ENCODE measurements around the gene CYP2A13. TPM values are rescaled to one million over a fixed set of nuclear protein-coding genes. Genes with fewer than 3 reads are reported as not detected.
A peak's percentile ranks its signal among the peaks of the same experiment; 100 is the strongest.
"Not testable (repeated sequence)": the region's sequence is repeated elsewhere in the genome, so short reads cannot be mapped to it uniquely, and the experiment has no call there.

The CYP2A13 gene, protein sequence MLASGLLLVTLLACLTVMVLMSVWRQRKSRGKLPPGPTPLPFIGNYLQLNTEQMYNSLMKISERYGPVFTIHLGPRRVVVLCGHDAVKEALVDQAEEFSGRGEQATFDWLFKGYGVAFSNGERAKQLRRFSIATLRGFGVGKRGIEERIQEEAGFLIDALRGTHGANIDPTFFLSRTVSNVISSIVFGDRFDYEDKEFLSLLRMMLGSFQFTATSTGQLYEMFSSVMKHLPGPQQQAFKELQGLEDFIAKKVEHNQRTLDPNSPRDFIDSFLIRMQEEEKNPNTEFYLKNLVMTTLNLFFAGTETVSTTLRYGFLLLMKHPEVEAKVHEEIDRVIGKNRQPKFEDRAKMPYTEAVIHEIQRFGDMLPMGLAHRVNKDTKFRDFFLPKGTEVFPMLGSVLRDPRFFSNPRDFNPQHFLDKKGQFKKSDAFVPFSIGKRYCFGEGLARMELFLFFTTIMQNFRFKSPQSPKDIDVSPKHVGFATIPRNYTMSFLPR
- not detected in 2 replicates for total RNA-seq

DNA sequence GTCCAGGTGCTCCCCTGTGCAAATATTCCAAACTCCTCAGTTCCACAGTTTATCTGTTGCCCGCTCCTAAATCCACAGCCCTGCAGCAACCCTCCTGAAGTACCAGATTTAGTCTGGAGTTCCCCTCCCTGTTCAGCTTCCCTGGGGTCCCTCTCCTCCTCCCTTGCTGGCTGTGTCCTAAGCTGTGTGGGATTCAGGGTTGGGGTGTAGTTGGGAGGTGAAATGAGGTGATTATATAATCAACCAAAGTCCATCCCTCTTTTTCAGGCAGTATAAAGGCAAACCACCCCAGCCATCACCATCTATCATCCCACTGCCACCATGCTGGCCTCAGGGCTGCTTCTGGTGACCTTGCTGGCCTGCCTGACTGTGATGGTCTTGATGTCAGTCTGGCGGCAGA lies at the start of gene CYP2A13:
TSS of gene CYP2A13 (plus strand) at position 301 of the 400 bp plus-strand sequence. CDS start at position 322, 21 bp downstream.
- no peak for DNase-seq (ENCODE audit: extremely low read depth, low read depth, low spot score)

DNA sequence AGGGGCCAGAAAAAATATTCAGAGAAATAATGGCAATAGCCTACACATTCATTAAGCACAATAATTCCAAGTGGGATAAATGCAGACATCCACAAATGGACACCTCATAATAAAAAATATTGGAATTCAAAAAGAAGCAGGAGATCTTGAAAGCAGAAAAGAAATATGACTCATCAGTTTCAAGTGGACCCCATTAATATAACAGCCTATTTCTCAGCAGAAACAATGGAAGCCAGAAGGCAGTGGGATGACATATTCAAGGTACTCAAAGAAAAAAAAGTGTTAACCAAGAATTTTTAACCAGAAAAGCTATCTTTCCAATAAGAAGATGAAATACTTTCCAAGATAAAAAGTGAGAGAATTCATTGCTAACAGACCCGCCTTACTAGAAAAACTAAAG lies 48.4 kb upstream of the CYP2A13 start:
- DNase-seq (ENCODE audit: extremely low read depth, low read depth, low spot score), result no peak

DNA sequence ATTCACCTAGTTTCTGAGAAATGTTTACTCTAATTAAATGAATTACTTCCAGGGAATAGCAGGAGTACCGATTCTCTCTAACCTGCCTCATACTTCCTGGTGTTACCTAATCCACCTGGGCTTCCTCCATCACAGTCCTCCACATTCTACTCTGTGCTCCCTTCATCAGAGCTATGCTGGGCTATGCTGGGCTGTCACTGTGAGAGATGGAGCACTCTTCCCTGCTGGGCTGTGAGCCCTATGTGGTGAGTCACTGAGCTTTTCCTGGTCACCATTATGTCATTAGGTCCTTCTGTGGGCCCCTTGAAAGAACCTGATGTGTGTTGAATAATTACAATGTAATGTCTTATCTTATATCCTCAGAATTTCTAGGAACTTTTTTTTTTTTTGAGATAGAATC lies 43.2 kb upstream of the CYP2A13 start:
- not testable (repeated sequence) for DNase-seq (ENCODE audit: extremely low read depth, low read depth, low spot score)

DNA sequence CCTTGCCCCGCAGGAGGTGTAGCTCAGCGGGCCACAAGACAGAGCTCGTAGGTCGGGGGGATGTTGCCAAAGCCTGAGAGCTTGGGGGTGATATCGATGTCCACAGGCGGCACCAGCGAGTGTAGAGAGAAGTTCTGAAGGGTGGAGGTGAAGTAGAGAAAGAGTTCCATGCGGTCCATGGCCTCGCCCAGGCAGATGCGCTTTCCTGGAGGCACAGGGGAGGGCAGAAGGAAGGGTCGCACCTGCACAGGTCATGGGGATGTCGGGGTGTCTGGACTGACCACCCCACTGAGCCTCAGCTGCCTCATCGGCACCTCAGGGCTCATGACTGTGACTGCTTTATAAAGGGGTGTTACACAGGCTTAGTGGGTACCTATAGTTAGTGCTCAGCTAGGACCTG lies 37.8 kb upstream of the CYP2A13 start:
- DNase-seq (ENCODE audit: extremely low read depth, low read depth, low spot score), result no peak

DNA sequence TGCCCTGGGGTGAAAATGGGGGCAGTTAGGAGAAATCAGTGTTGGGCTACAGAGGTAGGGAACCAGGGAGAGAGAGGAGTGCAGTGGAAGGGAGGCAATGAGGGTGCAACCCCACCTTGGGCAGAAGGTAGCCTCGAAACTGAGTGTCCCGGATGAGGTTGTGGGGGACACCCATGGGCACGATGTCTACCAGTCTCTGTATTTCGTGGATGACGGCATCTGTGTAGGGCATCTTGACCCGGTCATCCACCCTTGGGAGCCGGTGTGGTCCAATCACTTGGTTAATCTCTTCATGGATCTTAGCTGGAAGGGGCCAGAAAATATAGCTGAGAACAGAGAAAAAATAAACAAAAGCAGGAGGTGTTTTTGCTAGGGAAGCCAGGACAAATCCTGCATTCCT lies 36.1 kb upstream of the CYP2A13 start:
- DNase-seq (ENCODE audit: extremely low read depth, low read depth, low spot score), result not testable (repeated sequence)

DNA sequence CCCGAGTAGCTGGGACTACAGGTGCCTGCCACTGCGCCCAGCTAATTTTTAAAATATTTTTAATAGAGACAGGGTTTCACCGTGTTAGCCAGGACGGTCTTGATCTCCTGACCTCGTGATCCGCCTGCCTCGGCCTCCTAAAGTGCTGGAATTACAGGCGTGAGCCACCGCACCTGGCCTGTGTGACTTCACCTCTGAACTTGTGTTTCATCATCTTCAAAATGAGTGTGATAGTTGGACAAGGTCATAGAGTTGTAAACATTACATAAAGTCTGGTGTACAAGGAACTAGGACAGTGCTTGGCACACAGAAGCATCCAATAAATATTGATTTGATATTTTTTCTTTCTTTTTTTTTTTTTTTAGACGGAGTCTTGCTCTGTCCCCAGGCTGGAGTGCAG lies 34.9 kb upstream of the CYP2A13 start:
- not testable (repeated sequence) for DNase-seq (ENCODE audit: extremely low read depth, low read depth, low spot score)

DNA sequence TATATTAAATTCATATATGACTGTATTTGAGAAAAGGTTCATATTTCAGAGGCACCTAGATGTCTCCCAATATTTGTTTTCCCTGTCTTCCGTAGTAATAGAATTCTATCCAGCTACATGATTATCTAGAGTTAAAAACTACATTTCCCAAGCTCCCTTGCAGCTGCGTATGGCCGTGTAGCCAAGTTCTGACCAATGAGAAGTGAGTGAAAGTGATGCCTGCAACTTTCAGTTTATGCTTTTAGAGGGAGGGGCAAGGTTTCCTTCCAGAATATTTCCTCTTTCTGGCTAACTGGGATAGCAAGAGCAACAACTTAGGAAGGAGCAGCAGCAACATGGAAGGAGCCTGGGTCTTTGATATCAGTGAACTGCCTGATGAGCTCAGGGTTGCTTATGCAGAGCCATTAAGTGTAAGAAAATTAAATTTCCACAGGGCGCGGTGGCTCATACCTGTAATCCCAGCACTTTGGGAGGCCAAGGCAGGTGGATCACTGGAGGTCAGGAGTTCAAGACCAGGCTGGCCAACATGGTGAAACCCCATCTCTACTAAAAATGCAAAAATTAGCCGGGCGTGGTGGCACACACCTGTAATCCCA lies 23.2 kb upstream of the CYP2A13 start:
- DNase-seq (ENCODE audit: extremely low read depth, low read depth, low spot score), result peak; percentile 5

DNA sequence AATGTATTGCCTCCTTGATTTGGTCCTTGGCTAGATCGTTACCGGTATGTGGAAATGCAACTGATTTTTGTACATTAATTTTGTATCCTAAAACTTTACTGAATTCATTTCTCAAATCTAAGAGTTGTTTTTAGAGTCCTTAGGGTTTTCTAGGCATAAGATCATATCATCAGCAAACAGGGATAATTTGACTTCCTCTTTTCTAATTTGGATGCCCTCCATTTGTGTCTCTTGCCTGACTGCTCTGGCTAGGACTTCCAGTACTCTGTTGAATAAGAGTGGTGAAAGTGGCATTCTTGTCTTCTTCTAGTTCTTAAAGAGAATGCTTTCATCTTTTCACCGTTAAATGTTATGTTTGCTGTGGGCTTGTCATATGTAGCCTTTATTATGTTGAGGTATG lies 12.0 kb upstream of the CYP2A13 start:
- DNase-seq (ENCODE audit: extremely low read depth, low read depth, low spot score), result no peak

DNA sequence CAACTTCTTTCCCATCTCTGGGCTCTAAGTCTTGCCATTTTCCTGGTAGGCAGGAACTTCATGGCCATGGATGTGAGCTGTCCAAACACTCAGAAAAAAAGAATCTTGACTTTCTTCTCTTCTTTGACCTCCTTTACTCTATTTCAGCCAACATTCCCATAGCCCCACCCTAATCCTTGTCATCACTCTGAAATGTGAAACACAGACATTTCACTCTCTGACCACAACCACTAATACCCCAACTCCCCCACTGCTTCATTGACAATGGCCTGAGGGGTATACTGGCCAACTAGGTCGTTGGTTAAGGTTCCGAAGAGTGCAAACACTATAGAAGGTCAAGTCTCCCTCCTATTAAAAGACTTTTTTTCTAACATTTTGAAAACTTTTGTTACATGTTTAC lies 4.7 kb upstream of the CYP2A13 start:
- DNase-seq (ENCODE audit: extremely low read depth, low read depth, low spot score), result no peak

DNA sequence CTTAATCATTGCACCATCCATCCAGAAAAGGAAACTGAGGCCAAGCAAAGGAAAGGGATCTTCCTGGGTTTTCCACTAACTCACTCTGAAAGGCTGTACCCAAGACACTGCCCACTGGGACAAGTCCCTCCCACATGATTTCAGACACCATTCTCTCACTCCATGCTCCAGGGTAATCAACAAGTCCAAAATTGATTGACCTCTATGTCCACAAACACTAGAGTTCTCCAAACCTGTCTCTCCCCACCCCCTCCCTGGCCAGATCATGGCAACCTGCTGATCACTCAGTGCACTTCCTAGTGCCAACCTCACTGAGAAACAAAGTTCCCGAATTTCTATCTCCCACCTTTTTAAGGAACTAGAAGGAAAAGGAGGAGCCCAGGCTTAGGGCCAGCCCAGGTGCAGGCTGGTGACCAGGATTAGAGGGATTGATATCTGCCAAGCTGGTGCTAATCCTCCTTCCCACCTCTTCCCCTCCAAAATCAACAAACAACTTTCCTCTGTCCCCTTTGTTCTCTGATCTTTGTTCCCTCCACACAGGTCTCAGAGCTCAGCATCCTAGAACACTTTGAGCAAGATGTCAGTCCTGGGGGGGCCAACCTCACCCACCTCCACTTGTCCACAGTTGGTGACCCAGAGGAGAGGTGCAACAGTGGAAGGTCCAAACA lies 2.4 kb upstream of the CYP2A13 start:
- DNase-seq (ENCODE audit: extremely low read depth, low read depth, low spot score), result no peak

DNA sequence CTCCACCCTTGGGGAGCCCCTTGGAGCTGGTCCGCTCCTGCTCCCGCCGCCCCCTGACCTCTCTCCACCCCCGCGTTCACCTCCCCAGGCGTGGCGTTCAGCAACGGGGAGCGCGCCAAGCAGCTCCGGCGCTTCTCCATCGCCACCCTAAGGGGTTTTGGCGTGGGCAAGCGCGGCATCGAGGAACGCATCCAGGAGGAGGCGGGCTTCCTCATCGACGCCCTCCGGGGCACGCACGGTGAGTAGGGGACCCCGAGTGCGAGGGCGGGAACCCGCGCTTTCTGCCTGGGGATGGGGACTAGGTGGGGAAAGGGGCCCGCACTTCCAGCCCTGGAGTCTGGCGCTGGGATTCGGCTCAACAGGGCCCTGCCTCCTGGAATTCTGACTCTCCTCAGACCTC lies 1.7 kb downstream of the CYP2A13 start:
- no peak for DNase-seq (ENCODE audit: extremely low read depth, low read depth, low spot score)

DNA sequence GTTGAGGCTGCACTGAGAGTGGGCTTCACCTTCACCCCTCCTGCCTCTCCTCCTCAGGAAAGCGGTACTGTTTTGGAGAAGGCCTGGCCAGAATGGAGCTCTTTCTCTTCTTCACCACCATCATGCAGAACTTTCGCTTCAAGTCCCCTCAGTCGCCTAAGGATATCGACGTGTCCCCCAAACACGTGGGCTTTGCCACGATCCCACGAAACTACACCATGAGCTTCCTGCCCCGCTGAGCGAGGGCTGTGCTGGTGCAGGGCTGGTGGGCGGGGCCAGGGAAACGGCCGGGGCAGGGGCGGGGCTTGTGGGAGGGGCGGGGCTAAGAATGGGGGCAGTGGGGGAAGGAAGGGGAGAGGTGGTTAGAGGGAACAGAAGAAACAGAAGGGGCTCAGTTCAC lies 7.5 kb downstream of the CYP2A13 start:
- DNase-seq (ENCODE audit: extremely low read depth, low read depth, low spot score), result no peak

DNA sequence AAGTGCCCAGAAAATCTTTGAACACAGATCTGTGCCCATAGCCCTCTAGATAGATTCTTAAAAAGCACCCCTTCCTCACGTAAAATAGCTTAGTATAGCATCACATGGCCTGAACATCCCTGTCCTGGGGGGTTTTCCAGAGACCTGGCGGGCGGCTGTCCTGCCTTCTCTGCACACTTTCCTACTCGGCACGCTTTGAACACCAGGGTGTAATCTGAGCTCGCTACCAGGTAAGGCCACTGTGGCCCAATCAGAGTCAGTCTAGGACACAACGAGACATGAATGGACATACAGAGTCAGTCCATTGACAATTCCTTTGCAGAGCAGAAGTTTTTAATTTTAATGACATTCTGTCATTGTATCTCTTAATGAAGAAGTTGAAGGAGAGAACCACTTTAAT lies 8.1 kb downstream of the CYP2A13 start:
- DNase-seq (ENCODE audit: extremely low read depth, low read depth, low spot score), result no peak

DNA sequence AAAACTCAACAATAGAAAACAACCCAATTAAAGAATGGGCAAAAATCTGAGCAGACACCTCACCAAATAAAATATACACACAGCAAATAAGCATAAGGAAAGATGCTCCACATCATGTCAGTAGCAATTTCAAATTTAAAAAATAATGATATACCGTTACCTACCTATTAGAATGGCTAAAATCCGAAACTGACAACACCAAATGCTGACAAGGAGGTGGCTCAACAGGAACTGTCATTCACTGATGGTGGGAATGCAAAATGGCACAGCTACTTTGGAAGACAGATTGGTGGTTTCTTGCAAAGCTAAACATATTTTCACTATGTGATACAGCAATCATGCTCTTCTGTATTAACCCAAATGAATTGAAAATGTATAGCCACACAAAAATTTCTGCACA lies 9.1 kb downstream of the CYP2A13 start:
- DNase-seq (ENCODE audit: extremely low read depth, low read depth, low spot score), result no peak

DNA sequence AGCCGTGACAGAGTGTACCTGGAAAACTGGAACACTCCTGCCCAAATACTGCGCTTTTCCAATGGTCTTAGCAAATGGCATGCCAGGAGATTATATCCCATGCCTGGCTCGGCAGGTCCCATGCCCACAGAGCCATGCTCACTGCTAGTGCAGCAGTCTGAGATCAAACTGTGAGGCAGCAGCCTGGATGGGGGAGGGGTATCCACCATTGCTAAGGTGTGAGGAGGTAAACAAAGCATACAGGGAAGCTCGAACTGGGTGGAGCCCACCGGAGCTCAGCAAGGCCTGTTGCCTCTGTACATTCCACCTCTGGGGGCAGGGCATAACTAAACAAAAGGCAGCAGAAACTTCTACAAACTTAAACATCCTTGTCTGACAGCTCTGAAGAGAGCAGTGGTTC lies 10.5 kb downstream of the CYP2A13 start:
- DNase-seq (ENCODE audit: extremely low read depth, low read depth, low spot score), result no peak

DNA sequence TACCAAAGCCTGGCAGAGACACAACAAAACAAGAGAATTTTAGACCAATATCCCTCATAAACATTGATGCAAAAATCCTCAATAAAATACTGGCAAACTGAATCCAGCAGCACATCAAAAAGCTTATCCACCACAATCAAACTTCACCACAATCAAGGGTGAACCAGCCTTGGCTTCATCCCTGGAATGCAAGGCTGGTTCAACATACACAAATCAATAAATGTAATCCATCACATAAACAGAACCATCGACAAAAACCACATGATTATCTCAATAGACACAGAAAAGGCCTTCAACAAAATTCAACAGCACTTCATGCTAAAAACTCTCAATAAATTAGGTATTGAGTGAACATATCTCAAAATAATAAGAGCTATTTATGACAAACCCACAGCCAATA lies 14.0 kb downstream of the CYP2A13 start:
- not testable (repeated sequence) for DNase-seq (ENCODE audit: extremely low read depth, low read depth, low spot score)

DNA sequence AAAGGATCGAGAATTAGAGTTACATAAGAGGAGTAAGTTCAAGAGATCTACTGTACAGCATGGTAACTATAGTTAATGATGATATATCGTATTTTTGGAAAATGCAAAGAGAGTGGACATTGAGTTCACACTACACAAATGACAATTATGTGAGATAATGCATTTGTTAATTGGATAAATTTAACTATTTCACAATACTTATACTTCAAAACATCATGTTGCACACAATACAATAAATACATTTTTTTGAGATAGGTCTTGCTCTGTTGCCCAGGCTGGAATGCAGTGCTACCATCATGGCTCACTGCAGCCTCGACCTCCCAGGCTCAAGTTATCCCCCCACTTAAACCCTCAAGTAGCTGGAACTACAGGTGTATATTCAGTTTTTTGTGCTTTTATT lies 17.9 kb downstream of the CYP2A13 start:
- no peak for DNase-seq (ENCODE audit: extremely low read depth, low read depth, low spot score)

DNA sequence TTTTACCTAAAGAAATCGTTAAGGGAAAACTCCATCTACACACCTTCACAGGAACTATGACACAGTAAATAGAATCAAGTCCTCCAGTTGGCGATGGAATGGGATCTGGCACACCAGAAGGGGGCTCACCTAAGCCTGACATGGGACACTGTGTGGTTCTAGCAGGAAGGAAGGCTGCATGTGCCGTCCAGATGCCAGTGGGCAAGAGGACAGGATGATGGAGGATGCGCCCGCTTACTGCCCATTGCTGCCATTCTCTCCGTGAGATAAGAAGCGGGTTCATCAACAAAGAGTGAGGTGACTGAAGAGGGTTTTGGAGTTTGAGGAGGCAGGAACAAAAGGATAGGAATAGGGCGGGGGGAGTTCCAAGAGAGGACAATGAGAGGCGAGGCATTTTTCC lies 23.0 kb downstream of the CYP2A13 start:
- no peak for DNase-seq (ENCODE audit: extremely low read depth, low read depth, low spot score)

DNA sequence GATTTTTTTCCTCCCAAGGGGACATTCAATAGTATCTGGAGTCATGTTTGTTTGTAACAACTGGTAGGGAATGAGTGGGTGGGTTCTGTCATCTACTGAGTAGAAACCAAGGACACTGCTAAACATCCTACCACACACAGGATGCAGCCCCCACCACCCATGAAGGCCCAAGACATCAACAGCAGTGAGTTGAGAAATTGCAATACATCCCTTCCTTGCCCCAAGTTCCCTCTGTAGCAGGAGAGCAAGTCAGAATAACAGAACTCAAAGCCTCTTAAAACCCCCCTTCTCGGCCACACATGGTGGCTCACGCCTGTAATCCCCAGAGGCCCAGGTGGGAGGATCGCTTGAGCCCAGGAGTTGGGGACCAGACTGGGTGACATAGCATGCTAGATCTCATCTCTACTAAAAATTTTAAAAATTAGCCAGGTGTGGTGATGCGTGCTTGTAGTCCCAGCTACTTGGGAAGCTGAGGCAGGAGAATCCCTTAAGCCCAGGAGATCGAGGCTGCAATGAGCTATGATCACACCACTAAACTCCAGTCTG lies 23.6 kb downstream of the CYP2A13 start:
- no peak for DNase-seq (ENCODE audit: extremely low read depth, low read depth, low spot score)

DNA sequence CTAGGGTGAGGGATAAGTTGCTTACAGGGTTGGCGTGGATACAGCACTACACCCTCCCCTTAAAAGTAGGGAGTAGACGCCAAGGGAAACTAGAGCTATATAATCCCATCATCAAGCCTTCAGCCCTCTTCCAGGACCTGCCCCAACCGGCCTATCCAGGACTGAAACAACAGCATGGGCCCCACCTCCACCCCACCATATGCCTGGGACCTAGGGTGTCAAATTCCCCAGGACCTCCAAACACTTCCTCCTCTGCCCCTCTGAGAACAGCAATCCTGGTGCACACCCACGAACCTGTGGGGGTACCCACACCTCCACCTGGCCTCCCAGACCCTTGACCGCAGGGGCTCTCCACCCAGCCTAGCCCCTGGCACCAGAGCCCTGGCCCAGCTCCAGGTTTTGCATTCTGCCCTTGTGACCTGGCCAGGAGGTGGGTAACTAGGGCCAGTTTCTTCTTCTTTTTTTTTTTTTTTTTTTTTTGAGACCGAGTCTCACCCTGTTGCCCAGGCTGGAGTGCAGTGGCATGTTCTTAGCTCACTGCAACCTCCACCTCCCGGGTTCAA lies 24.6 kb downstream of the CYP2A13 start:
- DNase-seq (ENCODE audit: extremely low read depth, low read depth, low spot score), result no peak

DNA sequence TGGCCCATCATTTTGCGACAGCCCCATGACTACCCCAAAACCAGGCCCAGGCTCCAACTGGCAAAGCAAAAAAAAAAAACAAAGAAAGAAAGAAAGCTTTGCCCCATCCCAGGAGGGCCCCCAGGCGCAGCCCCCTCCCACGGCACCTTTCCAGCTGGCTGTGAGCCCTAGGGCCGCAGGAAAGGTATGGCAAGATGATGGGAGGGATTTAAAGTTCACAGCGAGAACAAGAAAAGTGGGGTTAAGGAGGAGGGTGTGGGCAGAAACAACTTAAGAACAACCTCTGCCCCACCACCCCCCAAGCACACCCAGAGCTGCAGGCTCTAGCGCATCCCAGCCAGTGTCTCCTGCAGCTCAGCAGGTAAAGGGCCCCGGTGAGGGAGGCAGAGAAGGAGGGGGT lies 25.9 kb downstream of the CYP2A13 start, which contains the start of gene CYP2F1:
TSS of gene CYP2F1 (plus strand) at position 301 of the 400 bp plus-strand sequence. CDS start 1,757 bp downstream, outside the sequence.
- no peak for DNase-seq (ENCODE audit: extremely low read depth, low read depth, low spot score)

All from glomerular endothelial cell (primary cell).